ENCODE data around the gene GABPB2. TPM values are rescaled to one million over a fixed set of nuclear protein-coding genes. Genes with fewer than 3 reads are reported as not detected.

The GABPB2 gene
- total and polyA plus RNA-seq, 2 of the 13 experiments (the other 11 are each of a cell fraction or from before 2014, with no cell fraction given), result 0.09 TPM; not detected in 1

DNA sequence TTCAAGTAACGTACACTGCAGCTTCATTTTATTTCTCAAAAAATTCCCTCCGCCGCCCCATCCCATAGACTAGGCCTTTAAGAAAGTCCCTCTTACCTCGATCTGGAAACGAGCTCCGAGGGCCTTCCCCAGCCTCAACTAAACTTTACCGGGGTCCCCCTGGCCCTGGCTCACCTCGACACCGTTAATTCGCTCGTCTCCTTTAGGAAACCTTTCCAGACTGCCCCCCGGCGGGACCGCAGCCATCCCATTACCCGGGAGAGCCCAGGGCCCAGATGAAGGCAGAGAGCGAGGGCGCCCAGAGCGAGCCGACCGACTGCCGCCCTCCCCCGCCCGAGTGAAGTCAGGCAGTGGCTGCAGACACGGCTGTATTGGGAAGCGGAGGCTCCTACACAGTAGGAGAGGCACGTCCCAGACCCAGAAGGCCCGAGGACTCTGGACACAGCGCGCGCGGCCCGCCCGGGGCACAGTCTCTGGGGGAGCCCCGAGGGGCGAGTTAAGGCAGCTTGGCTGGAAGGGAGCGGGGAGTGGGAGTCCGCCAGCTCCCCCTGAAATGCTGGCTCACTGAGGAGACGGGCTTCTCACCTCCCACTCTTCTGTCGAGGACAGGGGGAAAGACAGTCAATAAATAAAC lies 61.3 kb downstream of the GABPB2 start:
- WGBS (ENCODE audit: low lambda C conversion rate), result 84% methylated on average over 30 of the region's 39 CpGs
- H3K4me3 ChIP-seq (replicated peaks in 1 of 3; ENCODE audit: insufficient read depth in 1 of 3, low read depth in 2 of 3, low read length in 3 of 3), result no peak overlapping the region
- TF ChIP-seq AGO2 (optimal IDR thresholded peaks at IDR 0.05; ENCODE audit: low read depth, low read length) (peak; percentile 3), RFX5 (IDR thresholded peaks at IDR 0.05; ENCODE audit: low read depth, low read length) (no peak)
- ATAC-seq, result no peak
- H3K27me3 ChIP-seq (ENCODE audit: control insufficient read depth in 1 of 2, insufficient read depth in 2 of 2, low read length in 2 of 2), result no peaks in the 10 kb centered on the region
- DNase-seq (ENCODE audit: low spot score), result no peak
- no TSS peak for BruUV-seq (replicated peaks)
- ChIA-PET CTCF (ENCODE audit: low intra/inter-chr PET ratio, low total read pairs) (no interaction called here), POLR2A (no interaction called here)
- in situ Hi-C loops (cut with HindIII; ENCODE audit: extremely low pct_ligation_motif_present, low pct_unique_long_range_greater_than_20kb) (no loop called here), intact Hi-C loops (cut with micrococcal nuclease; ENCODE audit: unreplicated experiment) (no loop called here)
- no peaks in the 10 kb centered on the region for H3K4me1 ChIP-seq (ENCODE audit: insufficient read depth, low read length)
- H3K79me2 ChIP-seq (ENCODE audit: insufficient read depth, low read length), result no peaks in the 10 kb centered on the region
- no peaks in the 10 kb centered on the region for H3K9me3 ChIP-seq (ENCODE audit: low read length)
- no peak overlapping the region for H3K4me2 ChIP-seq (ENCODE audit: low read depth, low read length)
- H2AFZ ChIP-seq (ENCODE audit: low read length), result no peak overlapping the region
- no peaks in the 10 kb centered on the region for H3K36me3 ChIP-seq (replicated peaks in 1 of 2; ENCODE audit: control insufficient read depth in 1 of 2, insufficient read depth in 2 of 2, low read length in 2 of 2)
- no peak for FAIRE-seq
- no peak overlapping the region for H3K9ac ChIP-seq (ENCODE audit: insufficient read depth, low read depth, low read length)
- H4K20me1 ChIP-seq (ENCODE audit: insufficient read depth, low read length), result no peaks in the 10 kb centered on the region
- no peak overlapping the region for H3K27ac ChIP-seq (ENCODE audit: extremely low read length, insufficient read depth, low read length)

DNA sequence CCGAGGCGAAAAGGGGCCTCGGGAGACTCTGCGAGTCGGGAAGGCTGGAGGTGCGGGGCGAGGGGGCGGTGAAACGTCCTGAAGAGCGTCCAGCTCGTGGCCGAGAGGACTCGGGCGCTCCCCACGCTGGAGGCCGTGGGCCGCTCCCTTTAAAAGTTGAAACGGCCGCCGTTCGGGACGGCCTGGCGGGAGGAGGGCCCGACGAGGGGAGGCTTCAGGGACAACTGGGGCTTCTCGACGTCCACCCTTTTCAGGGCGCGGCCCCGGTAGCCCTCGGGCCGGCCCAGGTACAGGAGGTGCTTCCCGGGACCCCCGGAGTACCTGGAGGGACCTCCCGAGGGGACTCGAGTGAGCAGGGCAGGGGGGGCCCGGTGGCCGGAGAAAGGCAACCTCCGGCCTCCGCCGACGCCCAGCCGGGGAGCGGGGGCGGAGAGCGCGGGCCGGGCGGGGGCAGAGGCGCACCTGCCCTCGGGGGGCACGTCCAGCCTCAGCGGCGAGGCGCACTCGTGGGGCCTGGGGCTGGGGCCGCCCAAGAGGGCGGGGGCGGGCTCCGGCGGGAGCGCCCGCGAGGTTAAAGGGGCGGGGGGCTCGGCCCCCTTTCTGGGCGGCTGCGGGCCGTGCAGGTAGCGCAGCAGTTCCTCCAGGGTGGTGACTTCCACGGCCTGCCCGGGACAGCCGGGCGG lies 61.9 kb downstream of the GABPB2 start:
- BruUV-seq (replicated peaks), result no TSS peak
- Histone ChIP-seq H3K4me1 (ENCODE audit: insufficient read depth, low read length) (no peaks in the 10 kb centered on the region), H3K27me3 (ENCODE audit: control insufficient read depth in 1 of 2, insufficient read depth in 2 of 2, low read length in 2 of 2) (no peaks in the 10 kb centered on the region), H3K36me3 (replicated peaks in 1 of 2; ENCODE audit: control insufficient read depth in 1 of 2, insufficient read depth in 2 of 2, low read length in 2 of 2) (no peaks in the 10 kb centered on the region), H4K20me1 (ENCODE audit: insufficient read depth, low read length) (no peaks in the 10 kb centered on the region), H3K4me3 (replicated peaks in 1 of 3; ENCODE audit: insufficient read depth in 1 of 3, low read depth in 2 of 3, low read length in 3 of 3) (no peak overlapping the region), H3K4me2 (ENCODE audit: low read depth, low read length) (no peak overlapping the region), H3K9ac (ENCODE audit: insufficient read depth, low read depth, low read length) (no peak overlapping the region), H3K27ac (ENCODE audit: extremely low read length, insufficient read depth, low read length) (no peak overlapping the region), H2AFZ (ENCODE audit: low read length) (no peak overlapping the region), H3K79me2 (ENCODE audit: insufficient read depth, low read length) (no peaks in the 10 kb centered on the region), H3K9me3 (ENCODE audit: low read length) (no peaks in the 10 kb centered on the region)
- CTCF ChIA-PET (ENCODE audit: low intra/inter-chr PET ratio, low total read pairs), result no interaction called here
- in situ Hi-C loops (cut with HindIII; ENCODE audit: extremely low pct_ligation_motif_present, low pct_unique_long_range_greater_than_20kb), result no loop called here
- no peak for DNase-seq (ENCODE audit: low spot score)
- intact Hi-C loops (cut with micrococcal nuclease; ENCODE audit: unreplicated experiment), result no loop called here
- WGBS (ENCODE audit: low lambda C conversion rate), result 96% methylated on average over 47 of the region's 74 CpGs
- POLR2A ChIA-PET, result no interaction called here
- no peak for ATAC-seq
- FAIRE-seq, result no peak
- TF ChIP-seq, protein P1, sequence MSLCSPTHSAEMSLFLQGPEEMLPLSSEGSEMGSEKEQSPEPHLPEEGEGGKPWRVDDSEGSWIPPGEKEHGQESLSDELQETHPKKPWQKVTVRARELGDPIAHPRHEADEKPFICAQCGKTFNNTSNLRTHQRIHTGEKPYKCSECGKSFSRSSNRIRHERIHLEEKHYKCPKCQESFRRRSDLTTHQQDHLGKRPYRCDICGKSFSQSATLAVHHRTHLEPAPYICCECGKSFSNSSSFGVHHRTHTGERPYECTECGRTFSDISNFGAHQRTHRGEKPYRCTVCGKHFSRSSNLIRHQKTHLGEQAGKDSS (CRISPR knock-in tag; IDR thresholded peaks at IDR 0.05; ENCODE audit: borderline replicate concordance, low read depth), result no peak
- TF ChIP-seq CHD2 (IDR thresholded peaks at IDR 0.05; ENCODE audit: low read depth, low read length) (no peak), ZNF619 (CRISPR knock-in tag; IDR thresholded peaks at IDR 0.05) (no peak), NCOA5 (CRISPR knock-in tag; IDR thresholded peaks at IDR 0.05) (no peak), ZNF124 (CRISPR knock-in tag; IDR thresholded peaks at IDR 0.05) (no peak), ZNF367 (CRISPR knock-in tag; IDR thresholded peaks at IDR 0.05; ENCODE audit: borderline replicate concordance) (no peak), ZNF335 (CRISPR knock-in tag; IDR thresholded peaks at IDR 0.05) (no peak), ARID2 (CRISPR knock-in tag; IDR thresholded peaks at IDR 0.05; ENCODE audit: borderline replicate concordance) (no peak), CCAR2 (optimal IDR thresholded peaks at IDR 0.05; ENCODE audit: low read depth, low read length) (no peak), ZMYM4 (CRISPR knock-in tag; IDR thresholded peaks at IDR 0.05) (no peak), HIVEP1 (CRISPR knock-in tag; IDR thresholded peaks at IDR 0.05) (no peak)
- TF ChIP-seq, protein P2, sequence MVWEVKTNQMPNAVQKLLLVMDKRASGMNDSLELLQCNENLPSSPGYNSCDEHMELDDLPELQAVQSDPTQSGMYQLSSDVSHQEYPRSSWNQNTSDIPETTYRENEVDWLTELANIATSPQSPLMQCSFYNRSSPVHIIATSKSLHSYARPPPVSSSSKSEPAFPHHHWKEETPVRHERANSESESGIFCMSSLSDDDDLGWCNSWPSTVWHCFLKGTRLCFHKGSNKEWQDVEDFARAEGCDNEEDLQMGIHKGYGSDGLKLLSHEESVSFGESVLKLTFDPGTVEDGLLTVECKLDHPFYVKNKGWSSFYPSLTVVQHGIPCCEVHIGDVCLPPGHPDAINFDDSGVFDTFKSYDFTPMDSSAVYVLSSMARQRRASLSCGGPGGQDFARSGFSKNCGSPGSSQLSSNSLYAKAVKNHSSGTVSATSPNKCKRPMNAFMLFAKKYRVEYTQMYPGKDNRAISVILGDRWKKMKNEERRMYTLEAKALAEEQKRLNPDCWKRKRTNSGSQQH (CRISPR knock-in tag; IDR thresholded peaks at IDR 0.05; ENCODE audit: low read depth), result no peak
- TF ChIP-seq, protein P3, sequence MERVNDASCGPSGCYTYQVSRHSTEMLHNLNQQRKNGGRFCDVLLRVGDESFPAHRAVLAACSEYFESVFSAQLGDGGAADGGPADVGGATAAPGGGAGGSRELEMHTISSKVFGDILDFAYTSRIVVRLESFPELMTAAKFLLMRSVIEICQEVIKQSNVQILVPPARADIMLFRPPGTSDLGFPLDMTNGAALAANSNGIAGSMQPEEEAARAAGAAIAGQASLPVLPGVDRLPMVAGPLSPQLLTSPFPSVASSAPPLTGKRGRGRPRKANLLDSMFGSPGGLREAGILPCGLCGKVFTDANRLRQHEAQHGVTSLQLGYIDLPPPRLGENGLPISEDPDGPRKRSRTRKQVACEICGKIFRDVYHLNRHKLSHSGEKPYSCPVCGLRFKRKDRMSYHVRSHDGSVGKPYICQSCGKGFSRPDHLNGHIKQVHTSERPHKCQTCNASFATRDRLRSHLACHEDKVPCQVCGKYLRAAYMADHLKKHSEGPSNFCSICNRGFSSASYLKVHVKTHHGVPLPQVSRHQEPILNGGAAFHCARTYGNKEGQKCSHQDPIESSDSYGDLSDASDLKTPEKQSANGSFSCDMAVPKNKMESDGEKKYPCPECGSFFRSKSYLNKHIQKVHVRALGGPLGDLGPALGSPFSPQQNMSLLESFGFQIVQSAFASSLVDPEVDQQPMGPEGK (CRISPR knock-in tag; IDR thresholded peaks at IDR 0.05), result no peak
